Uterus (tissue), 2 donors: ENCODE data around the gene TCF19.
"Not testable (repeated sequence)": the region's sequence is repeated elsewhere in the genome, so short reads cannot be mapped to it uniquely, and the experiment has no call there.

Source experiments
- CTCF ChIP-seq, 4 experiments: fragments of 200-600 bp in 2 of 4; fragments of 450-650 bp in 2 of 4; sonication (generic) in 2 of 4; IDR thresholded peaks; one replicate each; pipeline ENCODE4 v1.5.1; 2016 to 2019; ENCODE audit warnings: antibody characterized with exemption in 4 of 4, mild to moderate bottlenecking in 2 of 4, moderate library complexity in 1 of 4
- POLR2A ChIP-seq, 2 donors: fragments of 450-650 bp; IDR thresholded peaks; one replicate each; pipeline ENCODE4 v1.6.1; 2016; ENCODE audit warnings: antibody characterized with exemption in 2 of 2, mild to moderate bottlenecking in 1 of 2, moderate library complexity in 1 of 2

- TF ChIP-seq CTCF, POLR2A (IDR thresholded peaks at IDR 0.05): not testable (repeated sequence)
Measured at GRCh38 chr6:31199105-31199452, 40.7 kb downstream of the TCF19 start.
